Activated CD8-positive, alpha-beta T cell treated with anti-CD3 and anti-CD28 coated beads for 36 hours (primary cell): ENCODE data around the gene ERCC4. TPM values are rescaled to one million over a fixed set of nuclear protein-coding genes. Genes with fewer than 3 reads are reported as not detected.

Experiments
- ATAC-seq: fragments of 200-7000 bp; cut with Tn5 transposase; one replicate; pipeline ENCODE4 v1.10.0; 2021; ENCODE audit warnings: mild to moderate bottlenecking, moderate library complexity
- CTCF ChIA-PET: fragments of 350-600 bp; sonication (Branson Sonifier 250); formaldehyde crosslinking; loops from one replicate; lab custom pipeline; 2021; ENCODE audit warnings: antibody characterized with exemption; lab: Charles Lee
- POLR2A ChIA-PET: fragments of 350-600 bp; sonication (Branson Sonifier 250); formaldehyde crosslinking; loops from one replicate; lab custom pipeline; 2021; ENCODE audit warnings: antibody characterized with exemption; lab: Charles Lee
- DNase-seq: peaks from one replicate; pipeline ENCODE4 v3.0.0-alpha.2; 2020
- H3K27ac Mint-ChIP-seq: one replicate; pipeline ENCODE4 v1.8.0; 2021; ENCODE audit warnings: mild to moderate bottlenecking, mixed read lengths
- H3K27me3 Mint-ChIP-seq: one replicate; pipeline ENCODE4 v1.8.0; 2021; ENCODE audit warnings: mixed read lengths
- H3K36me3 Mint-ChIP-seq: one replicate; pipeline ENCODE4 v1.8.0; 2021; ENCODE audit warnings: low read depth, mixed read lengths
- H3K4me1 Mint-ChIP-seq: one replicate; pipeline ENCODE4 v1.8.0; 2021; ENCODE audit warnings: low read depth, mixed read lengths
- H3K4me3 Mint-ChIP-seq: one replicate; pipeline ENCODE4 v1.8.0; 2021; ENCODE audit warnings: mild to moderate bottlenecking, moderate library complexity, mixed read lengths
- H3K9me3 Mint-ChIP-seq: one replicate; pipeline ENCODE4 v1.8.0; 2021; ENCODE audit warnings: mixed read lengths
- intact Hi-C: fragments of 100-400 bp; cut with micrococcal nuclease; formaldehyde crosslinking; loops from one replicate; pipeline ENCODE4 v1.10.0; 2022
- total RNA-seq, 2 experiments: library from RNA; stranded (reverse); gene quantifications; one replicate each; pipeline ENCODE4 v1.2.3, GENCODE V29; 2021
- TF ChIP-seq, protein P1 (sequence below): fragments of 200-600 bp; IDR thresholded peaks from one replicate; pipeline ENCODE4 v1.8.0; 2022; ENCODE audit warnings: antibody characterized with exemption, mild to moderate bottlenecking

The ERCC4 gene
- total RNA-seq, 2 experiments from 2014 or later = 6.2 to 13.3 TPM

DNA sequence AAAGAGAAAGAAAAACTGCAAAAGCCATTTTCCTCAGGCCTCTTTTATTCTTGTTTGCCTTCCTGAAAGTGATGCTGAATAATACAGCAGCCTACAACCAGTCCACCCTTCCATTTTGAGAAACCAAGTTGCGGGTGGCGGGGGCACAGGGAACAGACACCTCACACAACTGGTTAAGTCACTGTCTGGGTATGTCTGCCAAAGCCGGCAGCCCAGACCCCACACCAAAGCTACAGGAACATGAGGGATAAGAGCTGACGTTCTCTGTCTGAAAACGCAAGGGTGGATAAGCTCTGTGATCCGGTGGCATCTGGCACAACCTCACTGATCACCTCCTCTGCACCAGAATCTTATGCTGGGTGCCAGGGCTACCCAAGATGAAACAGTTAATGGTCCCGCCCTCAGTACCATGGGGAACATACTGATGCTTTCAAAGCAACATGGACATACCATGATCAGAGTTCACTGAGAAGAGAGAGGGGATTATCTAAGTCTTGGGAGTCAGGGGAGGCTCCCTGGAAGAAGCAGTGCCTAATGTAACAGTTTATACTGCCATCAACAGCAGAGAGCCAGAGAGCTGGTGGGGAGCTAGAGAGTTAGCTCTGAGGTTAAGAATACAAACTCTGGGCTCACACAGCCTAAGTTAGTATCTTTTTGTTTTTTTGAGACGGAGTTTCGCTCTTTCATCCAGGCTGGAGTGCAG lies 53.5 kb downstream of the ERCC4 start:
- DNase-seq (no peak), ATAC-seq (no peak)
- ChIA-PET CTCF (interaction anchor here (1.6 kb wide), 1 partner anchor 98 kb away, joined by 3 read pairs; no protein-coding TSS in a partner anchor), POLR2A (interaction anchor here (0.9 kb wide), 1 partner anchor 312 kb away, joined by 4 read pairs; no protein-coding TSS in a partner anchor)
- H3K27me3 Mint-ChIP-seq = peaks cover 18% of the 10 kb centered on the region
- no peaks in the 10 kb centered on the region for H3K9me3 Mint-ChIP-seq
- no peaks in the 10 kb centered on the region for H3K4me1 Mint-ChIP-seq
- intact Hi-C loops = no loop called here
- no peak overlapping the region for H3K27ac Mint-ChIP-seq
- TF ChIP-seq, protein P1, sequence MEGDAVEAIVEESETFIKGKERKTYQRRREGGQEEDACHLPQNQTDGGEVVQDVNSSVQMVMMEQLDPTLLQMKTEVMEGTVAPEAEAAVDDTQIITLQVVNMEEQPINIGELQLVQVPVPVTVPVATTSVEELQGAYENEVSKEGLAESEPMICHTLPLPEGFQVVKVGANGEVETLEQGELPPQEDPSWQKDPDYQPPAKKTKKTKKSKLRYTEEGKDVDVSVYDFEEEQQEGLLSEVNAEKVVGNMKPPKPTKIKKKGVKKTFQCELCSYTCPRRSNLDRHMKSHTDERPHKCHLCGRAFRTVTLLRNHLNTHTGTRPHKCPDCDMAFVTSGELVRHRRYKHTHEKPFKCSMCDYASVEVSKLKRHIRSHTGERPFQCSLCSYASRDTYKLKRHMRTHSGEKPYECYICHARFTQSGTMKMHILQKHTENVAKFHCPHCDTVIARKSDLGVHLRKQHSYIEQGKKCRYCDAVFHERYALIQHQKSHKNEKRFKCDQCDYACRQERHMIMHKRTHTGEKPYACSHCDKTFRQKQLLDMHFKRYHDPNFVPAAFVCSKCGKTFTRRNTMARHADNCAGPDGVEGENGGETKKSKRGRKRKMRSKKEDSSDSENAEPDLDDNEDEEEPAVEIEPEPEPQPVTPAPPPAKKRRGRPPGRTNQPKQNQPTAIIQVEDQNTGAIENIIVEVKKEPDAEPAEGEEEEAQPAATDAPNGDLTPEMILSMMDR = no peak
- H3K36me3 Mint-ChIP-seq = no peaks in the 10 kb centered on the region
- H3K4me3 Mint-ChIP-seq = no peak overlapping the region

DNA sequence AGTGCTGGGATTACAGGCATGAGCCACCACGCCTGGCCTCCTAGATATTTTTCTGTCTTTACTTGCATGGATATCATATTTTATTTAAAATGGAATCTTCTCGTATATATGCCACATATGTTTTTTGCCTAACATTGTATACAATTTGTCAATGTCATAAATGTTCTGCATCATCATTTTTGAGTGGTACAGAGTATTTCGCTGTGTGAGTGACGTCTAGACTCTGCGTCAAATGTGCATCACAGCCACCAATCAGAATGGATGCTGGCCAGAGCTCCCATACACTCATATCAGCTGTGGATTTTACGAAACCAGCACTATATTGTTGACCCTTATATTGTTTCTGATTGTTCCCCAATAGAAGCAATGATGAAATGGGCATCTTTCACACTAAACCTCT lies 57.2 kb downstream of the ERCC4 start:
- H3K4me3 Mint-ChIP-seq = no peak overlapping the region
- TF ChIP-seq, protein P1 = no peak
- peaks cover 7% of the 10 kb centered on the region for H3K27me3 Mint-ChIP-seq
- DNase-seq (no peak), ATAC-seq (no peak)
- intact Hi-C loops = no loop called here
- CTCF ChIA-PET = no interaction called here
- POLR2A ChIA-PET = interaction anchor here (0.6 kb wide), 1 partner anchor 183 kb away, joined by 3 read pairs; no protein-coding TSS in a partner anchor
- H3K9me3 Mint-ChIP-seq = peaks cover 8% of the 10 kb centered on the region
- no peaks in the 10 kb centered on the region for H3K36me3 Mint-ChIP-seq
- H3K27ac Mint-ChIP-seq = no peak overlapping the region
- H3K4me1 Mint-ChIP-seq = no peaks in the 10 kb centered on the region

DNA sequence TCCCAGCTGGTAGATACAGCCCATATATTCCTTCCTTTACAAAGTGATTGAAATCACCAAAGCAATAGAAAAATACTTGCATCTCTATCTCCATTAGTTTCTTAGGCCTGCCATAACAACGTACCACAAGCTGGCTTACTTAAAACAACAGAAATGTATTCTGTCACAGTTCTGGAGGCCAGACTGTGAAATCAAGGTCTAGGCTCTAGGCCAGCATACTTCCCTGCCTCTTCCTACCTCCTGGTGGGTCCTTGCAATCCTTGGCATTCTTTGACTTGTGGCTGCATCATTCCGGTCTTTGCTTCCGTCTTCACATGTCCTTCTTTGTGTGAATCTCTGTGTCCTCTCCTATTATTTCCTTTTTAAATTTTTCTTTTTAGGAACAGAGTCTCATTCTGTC lies 62.5 kb downstream of the ERCC4 start:
- DNase-seq (no peak), ATAC-seq (no peak)
- TF ChIP-seq, protein P1 = no peak
- no peaks in the 10 kb centered on the region for H3K36me3 Mint-ChIP-seq
- no peak overlapping the region for H3K27ac Mint-ChIP-seq
- H3K4me3 Mint-ChIP-seq = no peak overlapping the region
- peaks cover 8% of the 10 kb centered on the region for H3K9me3 Mint-ChIP-seq
- ChIA-PET CTCF (no interaction called here), POLR2A (no interaction called here)
- H3K4me1 Mint-ChIP-seq = no peaks in the 10 kb centered on the region
- intact Hi-C loops = no loop called here
- H3K27me3 Mint-ChIP-seq = no peaks in the 10 kb centered on the region

DNA sequence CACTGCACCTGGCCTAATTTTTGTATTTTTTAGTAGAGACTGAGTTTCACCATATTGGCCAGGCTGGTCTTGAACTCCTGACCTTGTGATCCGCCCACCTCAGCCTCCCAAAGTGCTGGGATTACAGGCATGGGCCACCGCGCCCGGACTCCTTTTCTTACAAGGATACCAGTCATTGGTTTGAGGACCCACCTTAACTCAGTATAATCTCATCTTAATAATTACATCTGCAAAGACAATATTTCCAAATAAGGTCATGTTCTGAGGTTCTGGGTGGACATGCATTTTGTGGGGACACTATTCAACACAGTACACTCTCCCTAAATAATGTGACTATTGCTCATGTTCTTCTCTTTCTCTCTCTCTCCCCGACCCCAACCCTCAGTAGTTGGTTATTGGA lies 63.7 kb downstream of the ERCC4 start:
- CTCF ChIA-PET = no interaction called here
- Mint-ChIP-seq H3K9me3 (peaks cover 8% of the 10 kb centered on the region), H3K27me3 (peaks cover 1% of the 10 kb centered on the region), H3K36me3 (no peaks in the 10 kb centered on the region), H3K27ac (no peak overlapping the region), H3K4me3 (no peak overlapping the region), H3K4me1 (no peaks in the 10 kb centered on the region)
- ATAC-seq = no peak
- TF ChIP-seq, protein P1 = no peak
- intact Hi-C loops = no loop called here
- DNase-seq = no peak
- POLR2A ChIA-PET = no interaction called here

DNA sequence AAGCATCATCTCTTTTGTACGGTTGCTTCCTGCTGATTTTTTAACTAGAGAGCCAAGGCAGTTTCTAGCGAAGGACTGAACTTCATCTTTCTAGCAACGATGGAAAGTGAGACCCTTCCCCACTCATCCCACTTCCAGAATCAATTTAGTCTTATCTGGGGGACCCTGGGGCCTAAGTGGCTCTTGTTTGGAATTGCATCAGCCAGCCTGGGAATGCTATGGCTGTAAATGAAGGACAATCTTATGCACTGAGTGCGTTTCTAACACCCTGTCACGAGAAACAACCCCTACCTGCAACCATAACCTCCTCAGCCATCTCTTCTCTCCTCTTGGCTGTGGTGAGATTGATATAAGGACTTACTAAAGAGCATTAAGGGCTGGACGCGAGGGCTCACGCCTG lies 64.8 kb downstream of the ERCC4 start:
- ChIA-PET POLR2A (no interaction called here), CTCF (no interaction called here)
- intact Hi-C loops = no loop called here
- H3K4me1 Mint-ChIP-seq = no peaks in the 10 kb centered on the region
- ATAC-seq = no peak
- TF ChIP-seq, protein P1 = no peak
- H3K27ac Mint-ChIP-seq = no peak overlapping the region
- H3K27me3 Mint-ChIP-seq = peaks cover 1% of the 10 kb centered on the region
- no peak for DNase-seq
- H3K36me3 Mint-ChIP-seq = no peaks in the 10 kb centered on the region
- H3K4me3 Mint-ChIP-seq = no peak overlapping the region
- peaks cover 5% of the 10 kb centered on the region for H3K9me3 Mint-ChIP-seq
